SKM-1 (cell line): ENCODE measurements around the gene DTNB.

Source experiments
- DNase-seq: peaks from one replicate; lab custom pipeline; 2025; ENCODE audit not compliant: unreplicated experiment; lab: John Stamatoyannopoulos, UW

The DTNB gene

DNA sequence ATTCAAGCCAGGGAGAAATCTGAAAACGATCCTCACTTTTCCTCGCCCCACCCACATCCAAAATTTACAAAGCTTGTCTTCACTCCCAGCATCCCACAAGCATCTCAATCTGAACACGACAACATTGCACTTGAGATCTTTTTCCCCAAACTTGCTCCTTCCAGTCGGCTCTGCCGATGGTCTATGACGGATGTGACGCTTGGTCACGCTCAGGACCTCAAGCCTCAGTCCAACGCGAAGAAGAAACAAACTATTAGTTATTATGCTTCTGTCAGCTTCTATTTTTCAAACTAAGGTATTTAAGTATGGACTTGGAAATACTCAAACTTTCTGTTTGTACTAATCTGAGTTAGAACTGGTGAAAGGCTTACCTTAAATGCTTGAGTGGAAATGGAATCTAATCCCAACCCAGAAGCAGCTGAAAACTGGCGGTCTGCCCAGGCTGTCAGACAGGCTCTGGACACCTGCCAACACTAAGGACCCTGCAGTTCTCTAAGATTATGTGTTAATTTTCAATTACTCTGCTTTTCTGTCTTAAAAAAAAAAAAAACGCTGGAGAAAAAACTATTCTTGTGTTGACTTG lies 199.5 kb downstream of the DTNB start:
- DNase-seq: no peak

DNA sequence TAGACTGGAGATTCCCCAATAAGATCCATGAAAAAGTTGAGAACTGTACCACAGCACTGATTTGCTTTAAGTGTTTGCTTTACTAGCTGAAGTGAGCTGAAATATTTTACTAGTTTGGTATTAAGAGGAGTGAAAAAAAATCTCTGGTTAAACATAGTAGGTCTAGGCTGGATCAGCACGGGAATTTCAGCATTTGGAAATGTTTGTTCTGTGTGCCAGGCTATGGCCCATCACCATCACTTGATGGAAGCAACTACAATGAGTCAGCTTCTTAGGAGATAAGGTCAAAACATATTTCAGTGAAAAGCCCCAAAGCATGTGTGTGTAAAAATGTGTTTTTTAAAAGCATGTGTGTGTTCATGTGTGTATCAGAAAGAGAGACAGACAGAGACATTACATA lies 200.2 kb downstream of the DTNB start:
- DNase-seq: no peak

DNA sequence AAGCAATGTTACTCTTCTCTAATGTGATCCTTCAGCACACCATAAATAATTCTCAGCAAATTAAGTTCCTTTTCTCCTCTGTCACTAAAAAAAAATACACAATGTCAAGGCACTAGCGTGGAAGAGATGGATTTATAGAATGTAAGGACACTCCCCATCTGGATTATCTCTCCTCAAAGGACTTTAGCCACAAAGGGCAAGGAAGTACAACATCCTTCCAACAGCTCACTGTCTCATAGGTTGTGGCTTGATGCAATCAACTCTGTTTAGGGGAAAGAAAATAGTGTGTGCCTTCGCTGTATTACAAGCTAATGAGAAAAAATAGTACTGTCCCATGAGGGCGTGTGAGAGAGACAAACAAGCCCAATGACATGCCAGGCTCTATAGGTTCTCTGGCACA lies 202.6 kb downstream of the DTNB start:
- DNase-seq: no peak

DNA sequence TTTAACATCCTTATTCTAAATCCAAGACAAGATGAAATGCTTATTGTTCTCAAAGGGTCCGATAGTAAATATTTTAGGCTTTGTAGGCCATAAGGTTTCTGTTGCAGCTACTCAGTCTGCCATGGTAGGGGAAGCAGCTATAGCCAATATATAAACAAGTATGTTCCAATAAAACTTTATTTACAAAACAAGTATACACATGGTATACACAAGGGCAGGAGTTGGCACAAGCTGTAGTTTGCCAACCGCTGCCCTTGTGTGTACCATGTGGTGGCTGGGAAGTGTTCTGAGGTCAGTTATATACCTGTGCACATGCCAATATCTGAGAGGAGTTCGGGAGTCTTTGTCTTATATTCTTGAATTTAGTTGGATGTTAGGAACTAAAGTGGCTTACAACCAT lies 205.6 kb downstream of the DTNB start:
- no peak for DNase-seq

DNA sequence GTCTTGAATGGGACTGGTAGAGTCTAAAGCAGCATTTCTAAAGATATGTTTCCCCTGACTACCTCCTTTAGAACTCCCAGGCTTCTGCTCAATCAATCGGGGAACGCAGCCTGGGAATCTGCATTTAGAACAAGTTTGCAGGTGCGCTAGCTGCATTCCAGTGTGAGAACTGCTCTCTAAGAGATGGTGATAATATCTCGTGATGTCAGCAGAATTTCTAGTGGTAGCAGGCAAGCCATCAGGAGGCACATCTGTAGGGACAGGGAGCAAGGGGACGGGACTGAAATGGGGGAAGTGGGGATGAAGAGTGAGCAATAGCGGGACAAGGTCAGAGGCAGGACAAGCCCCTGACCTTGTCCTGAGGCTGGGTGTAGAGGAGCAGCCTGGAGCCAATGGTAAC lies 211.4 kb downstream of the DTNB start:
- no peak for DNase-seq

DNA sequence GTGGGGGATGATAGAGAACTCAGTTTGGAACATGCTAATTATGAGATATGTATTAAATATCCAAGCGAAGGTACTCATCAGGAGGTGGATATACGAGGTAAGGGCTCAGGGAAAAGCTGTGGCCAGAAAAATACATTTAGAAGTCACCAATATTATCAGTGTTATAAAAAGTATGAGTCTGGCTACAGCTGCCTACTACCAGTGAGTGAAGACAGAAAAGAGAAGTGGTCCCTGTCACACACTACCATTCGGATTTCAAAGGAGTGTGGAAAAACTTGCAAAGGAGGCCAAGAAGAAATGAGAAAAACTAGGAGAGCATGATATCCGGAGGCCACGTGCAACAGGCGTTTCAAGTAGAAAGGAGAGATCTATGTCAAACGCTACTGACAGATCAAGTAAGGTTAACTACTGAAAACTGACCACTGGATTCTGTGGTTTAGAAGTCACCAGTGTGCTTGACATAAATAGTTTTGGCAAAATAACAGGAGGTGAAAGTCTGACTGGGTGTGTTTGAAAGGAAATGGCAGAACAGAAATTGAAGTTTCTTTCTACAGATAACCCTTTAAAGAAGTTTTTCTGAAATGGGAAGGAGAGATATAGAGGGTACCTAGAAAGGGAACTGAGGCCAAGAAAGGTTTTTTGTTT lies 213.0 kb downstream of the DTNB start:
- no peak for DNase-seq

DNA sequence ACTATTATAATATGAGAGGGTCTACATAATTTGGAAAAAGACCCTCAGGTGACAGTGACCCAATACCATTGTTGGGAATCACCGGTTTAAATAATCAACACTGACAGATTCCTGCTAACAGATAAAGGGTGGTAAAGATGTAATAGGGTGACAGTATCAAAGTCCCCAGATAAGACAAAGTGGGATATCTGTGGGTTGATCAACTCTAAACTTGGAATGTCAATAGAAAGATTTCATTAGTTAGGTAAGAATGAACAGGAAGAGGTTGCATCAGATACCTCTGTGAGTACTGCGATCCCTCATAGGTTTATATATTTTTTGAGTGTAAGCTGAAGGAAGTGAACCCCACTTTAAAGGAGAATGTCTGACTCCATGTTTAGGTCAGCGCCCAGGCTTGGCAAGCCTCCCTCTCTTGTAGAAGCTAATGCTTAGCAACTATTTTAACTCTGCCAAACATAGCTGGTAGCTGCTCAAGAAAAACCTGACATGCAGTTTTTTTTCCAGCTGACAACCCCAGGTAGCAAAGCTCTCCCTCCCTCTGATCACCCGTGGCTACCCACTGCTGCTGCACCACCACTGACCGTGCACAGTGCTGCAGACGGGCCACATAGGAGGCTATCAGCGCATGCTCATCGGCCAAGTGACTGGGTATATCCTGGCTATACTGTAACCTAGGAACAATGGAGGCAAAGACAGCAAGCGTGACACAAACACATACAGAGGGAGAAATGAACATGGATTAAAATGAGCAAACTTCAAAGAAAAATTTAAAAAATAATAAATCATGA lies 218.4 kb downstream of the DTNB start:
- no peak for DNase-seq

DNA sequence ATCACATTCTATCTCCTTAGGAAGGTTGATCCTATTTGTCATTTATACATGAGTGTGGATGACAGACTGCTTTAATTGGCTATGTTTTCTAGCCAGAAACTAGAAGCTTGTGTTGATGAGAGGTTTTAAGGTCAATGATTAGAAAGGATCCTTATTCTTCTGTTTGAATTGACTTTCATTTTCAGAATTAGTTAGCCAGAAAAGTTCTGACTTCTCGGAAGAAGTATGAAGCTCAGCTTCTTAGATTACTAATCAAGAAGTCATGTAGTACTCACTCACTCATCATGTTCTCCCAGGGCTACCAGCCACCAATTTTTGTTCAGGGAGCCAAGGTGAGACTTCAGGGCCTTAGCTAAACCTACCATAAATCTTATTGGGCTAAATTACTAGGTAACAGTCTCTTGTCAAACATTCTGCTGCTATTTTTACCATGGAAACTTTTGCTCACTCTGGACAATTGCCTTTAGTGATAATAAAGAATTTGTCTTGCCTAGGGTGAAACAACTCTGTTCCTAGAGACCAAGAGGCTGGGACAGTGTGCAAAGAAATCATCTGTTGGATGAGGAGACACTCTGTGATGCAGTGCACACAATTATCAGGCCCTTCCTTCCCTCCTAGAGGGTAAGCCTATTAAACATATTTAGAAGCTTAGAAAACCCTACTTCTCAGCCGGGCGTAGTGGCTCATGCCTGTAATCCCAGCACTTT lies 220.0 kb downstream of the DTNB start:
- no peak for DNase-seq

DNA sequence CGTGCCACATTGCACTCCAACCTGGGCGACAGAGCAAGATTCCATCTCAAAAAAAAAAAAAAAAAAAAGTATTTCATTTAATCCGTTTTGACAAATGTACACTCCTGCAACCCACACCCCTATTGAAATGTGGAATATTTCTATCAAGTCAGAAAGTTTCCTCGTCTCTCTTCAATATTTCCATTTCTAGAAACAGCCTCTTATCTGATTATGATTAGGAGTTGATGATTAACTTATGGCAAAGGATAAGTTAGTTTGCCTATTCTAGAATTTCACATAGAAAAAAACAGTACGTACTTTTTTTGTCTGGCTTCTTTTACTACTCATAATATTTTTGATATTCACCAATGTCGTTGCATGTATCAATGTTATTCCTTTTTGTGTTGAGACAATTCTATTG lies 224.6 kb downstream of the DTNB start:
- DNase-seq: no peak

DNA sequence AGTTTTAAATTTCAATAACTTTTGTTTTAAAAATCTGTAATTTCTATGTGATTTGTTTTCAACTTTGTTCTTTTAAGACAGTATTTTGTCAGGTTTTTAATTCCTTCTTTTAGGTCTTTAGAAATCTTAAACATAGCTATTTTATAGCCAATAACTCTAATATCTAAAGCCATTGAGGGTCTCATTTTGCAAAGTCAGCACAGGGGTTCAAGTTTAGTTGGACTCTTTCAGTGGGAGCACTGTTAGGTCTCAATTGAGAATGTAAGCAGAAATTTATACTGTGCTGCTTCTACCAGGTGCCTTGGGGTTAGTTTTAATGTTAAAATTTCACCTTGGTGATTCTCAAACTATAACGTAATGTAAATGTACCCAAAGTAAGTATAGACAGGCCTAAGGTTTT lies 226.4 kb downstream of the DTNB start:
- no peak for DNase-seq

DNA sequence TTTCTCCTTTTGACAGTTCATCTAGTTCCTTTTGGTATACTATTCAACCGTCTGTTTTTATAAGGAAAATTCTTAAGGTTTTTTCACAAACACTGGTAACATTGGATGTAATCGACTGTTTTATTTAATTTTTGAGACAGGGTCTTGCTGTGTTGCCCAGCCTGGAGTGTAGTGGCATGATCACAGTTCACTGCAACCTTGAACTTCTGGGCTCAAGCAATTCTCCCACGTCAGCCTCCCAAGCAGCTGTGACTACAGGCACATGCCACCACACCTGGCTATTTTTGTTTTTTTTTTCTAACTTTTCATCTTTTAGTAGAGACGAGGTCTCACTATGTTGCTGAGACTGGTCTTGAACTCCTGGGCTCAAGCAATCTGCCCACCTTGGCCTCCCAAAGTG lies 227.3 kb downstream of the DTNB start:
- no peak for DNase-seq

DNA sequence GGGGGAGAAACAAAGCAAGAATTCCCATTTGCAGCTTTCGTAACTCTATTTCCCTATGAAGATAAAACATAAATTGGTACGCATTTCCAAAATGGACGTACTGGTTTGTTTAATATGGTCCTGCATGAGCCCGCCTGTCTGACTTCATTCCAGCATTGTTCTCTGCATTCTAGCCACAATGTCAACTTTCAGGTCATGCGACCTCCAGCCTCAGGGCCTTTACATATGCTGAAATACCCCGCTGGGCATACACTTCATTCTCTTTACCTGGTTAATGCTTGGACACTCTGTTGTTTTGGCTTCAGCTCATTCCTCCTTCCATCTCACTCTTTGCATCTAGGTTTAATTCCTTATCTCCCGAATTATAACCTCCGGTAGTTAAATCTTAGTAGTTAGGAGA lies 227.9 kb downstream of the DTNB start:
- DNase-seq: no peak

DNA sequence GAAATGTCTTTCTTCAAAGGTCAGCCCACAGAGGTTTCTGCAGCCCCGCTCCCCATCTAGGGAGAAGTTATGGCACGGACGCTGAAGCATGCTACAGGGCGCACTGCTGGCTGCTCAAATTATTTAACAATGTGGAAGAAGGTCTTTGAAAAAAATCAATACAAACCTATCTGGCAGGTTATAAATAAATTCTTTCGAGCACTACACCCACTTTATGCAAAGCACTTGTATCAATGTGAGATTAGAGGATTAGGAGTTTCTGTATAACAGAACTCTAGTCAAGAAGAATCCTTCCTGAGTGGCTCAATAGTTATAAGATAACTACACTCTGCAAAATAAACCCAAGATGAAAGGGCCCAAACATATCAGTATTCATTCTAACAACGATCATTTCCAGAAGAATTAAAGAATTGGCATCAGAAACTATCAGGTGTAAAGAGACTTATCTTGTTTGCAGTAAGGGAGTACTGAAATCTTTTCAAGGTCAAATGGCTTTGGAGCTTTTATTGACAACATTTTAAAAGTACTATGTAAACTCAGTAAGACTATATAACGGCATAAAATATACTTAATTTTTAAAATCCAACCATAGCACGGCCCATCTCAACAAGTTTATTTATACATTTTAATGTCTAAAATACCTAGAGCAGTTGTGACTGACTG lies 228.6 kb downstream of the DTNB start:
- no peak for DNase-seq

DNA sequence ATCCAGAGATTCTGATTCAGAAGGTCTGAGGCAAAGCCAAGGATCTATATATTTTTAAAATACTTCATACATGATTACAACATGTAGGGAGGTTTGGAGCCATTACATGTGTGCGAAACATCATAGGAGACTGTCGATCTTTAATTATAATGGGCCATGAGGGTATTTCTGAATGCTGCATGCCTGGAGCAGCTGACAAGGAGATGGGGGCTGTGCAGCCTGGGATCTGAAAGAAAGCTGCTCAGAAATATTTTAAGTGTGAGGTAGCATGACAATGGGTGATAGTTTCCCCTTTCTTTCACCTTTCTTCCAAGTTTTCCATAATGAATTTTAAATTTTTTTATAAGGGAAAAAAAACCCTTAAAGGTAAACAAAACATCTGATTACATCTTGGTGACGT lies 229.6 kb downstream of the DTNB start:
- DNase-seq: no peak

DNA sequence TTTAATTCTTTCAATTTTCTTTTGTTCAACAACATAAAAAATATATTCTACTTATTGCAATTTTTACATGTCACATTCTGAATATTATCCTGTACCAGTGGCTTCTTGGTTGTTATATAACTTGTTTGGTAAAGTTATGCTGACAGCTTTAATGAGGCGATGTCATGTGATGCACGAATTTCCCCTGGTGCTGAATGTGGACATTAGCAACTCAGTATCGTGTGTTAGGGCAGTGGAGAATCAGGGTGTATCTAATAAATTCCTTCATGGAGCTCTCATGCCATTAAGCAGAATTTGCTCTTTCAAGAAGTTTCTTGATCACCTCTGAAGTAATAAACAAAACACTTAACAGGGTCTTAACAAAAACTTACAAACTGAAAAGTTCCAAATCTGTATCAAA lies 232.0 kb downstream of the DTNB start:
- no peak for DNase-seq

DNA sequence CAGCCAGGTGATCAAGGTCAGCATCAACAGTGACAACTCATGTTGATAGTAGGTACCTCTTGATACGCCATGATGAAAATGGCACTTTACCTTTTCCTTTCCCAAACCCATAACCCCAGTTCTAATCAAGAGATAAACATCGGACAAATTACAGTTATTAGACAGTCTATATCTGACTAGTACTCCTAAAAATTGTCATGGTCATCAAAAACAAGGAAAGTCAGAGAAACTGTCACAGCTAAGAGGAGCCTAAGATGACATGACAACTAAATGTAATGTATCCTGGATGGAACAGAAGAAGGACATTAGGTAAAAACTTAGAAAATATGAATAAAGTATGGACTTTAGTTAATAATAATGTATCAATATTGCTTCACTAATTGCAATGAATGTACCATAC lies 234.6 kb downstream of the DTNB start:
- DNase-seq: no peak

DNA sequence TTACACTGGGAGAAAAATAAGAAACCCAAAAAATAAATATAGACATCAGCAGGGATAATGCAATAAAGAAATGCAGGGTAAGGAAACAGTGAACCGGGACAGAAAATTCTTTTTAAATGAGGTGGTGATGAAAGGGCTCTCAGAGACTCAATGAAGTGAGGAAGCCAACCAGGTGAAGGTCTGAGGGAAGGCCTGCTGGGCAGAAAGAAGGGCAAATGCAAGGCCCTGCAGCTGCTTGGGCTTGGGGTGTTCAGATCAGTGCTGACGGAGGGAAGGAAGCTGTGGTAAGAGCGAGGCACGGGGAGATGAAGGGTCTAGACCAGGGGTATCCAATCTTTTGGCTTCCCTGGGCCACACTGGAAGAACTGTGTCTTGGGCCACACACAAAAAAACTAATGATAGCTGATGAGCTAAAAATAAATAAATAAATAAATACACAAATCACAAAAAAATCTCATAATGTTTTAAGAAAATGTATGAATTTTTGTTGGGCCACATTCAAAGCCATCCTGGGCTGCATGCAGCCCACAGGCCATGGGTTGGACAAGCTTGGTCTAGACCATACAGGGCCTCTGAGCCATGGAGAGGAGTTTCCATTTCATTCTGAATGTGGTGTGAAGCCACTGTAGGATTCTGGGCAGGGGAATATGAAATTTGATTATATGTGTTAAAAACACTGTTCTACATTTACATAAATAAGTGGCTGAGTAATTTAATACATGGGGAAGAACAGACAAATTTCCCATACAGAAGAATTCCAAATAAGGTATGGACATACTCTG lies 235.3 kb downstream of the DTNB start:
- no peak for DNase-seq

DNA sequence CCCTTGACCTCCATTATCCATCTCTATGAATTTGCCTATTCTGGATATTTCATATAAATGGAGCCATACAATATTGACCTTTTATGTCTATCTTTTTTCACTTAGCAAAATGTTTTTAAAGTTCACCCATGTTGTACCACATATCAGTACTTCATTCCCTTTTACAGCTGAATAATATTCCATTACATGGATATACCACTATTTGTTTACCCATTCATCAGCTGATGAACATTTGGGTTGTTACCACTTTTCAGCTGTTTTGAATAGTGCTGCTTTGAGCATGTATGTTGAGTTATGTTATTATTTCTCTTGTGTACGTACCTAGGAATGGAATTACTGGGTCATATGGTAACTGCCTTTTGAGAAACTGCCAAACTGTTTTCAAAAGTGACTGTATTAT lies 238.0 kb downstream of the DTNB start:
- no peak for DNase-seq

DNA sequence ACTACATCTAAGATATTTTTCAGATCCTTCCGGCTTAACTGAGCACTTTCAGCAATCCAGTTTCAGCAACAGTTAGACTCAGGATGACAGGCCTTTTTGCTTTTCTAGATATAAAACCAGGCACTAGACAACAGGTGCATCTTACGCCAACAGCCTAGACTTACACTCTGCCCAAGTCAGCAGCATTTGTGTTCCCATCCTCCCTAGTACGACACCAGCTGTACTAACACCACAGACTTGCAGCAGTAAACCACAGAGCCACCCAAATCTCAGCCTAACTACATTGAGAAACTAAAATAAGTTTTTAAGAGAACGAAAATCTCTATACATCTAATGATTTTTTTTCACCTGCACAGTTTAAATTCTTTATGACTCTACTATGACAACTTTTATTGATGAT lies 241.8 kb downstream of the DTNB start:
- DNase-seq: no peak

DNA sequence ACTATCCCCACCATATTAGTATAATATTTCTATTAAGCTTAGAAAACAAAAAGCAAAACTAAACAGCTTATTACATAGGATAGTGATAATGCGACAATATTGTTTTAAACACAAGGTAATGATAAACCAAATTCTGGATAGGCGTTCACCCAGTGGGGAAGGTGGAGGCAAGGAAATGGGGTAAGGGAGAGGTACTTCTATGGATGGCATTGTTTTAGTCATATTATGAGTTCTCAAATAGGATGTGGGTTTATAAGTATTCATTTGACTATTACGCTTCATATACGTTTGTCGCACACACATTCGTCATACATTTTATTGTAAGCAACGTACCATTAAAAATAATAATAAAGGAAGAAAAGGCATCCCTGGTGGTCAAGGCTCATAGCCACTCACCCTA lies 242.8 kb downstream of the DTNB start:
- no peak for DNase-seq

DNA sequence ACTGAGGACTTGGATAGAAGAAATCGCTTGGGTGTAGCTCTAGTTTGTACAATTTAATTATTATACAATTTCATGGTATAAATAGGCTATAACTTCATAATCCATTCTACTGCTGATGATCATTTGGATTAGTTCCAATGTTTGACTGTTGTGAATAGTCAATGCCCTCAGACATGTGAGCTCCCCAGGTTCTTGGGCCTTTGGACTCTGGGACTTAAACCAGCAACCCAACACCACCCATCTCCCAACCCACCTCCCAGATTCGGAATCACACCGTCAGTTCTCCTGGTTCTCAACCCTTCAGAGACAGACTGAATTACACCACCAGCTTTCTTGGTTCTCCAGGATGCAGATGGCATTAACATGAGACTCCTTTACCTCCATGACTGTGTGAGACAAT lies 247.1 kb downstream of the DTNB start:
- DNase-seq: no peak
